H1 (cell line): Measurements from ENCODE around the gene HTRA2. TPM values are rescaled to one million over a fixed set of nuclear protein-coding genes. Genes with fewer than 3 reads are reported as not detected.

Experiments used
- CTCF ChIA-PET: fragments of 300-600 bp; sonication (Branson Sonifier 250); formaldehyde crosslinking; loops from one replicate; lab custom pipeline; 2021; ENCODE audit not compliant: partially characterized antibody; lab: Charles Lee
- POLR2A ChIA-PET: fragments of 300-600 bp; sonication (Branson Sonifier 250); formaldehyde crosslinking; loops from one replicate; lab custom pipeline; 2021; ENCODE audit warnings: inconsistent platforms; ENCODE audit not compliant: partially characterized antibody; lab: Charles Lee
- DNase-seq, 2 experiments: peaks; one replicate each; pipeline versions ENCODE4 v3.0.0 to v3.0.0-alpha.2; 2010 to 2022; ENCODE audit warnings: low spot score in 2 of 2, low read depth in 1 of 2, mixed read lengths in 1 of 2
- FAIRE-seq: peaks from 2 replicates; lab custom pipeline; 2011; peaks lifted over from hg19 to GRCh38; lab: Jason Lieb, UNC
- H2AFZ ChIP-seq: 2 replicates; pipeline ENCODE4 v1.8.1; 2012; ENCODE audit warnings: low read length, inconsistent platforms
- H2AK5ac ChIP-seq: 2 replicates; pipeline ENCODE4 v1.6.1; 2013; ENCODE audit warnings: low read depth, low read length
- H2BK120ac ChIP-seq: replicated peaks from 2 replicates; pipeline ENCODE3; 2013; ENCODE audit warnings: low read depth, low read length, inconsistent platforms
- H2BK12ac ChIP-seq: 2 replicates; pipeline ENCODE4 v1.6.1; 2013; ENCODE audit warnings: low read depth, low read length
- H2BK15ac ChIP-seq: 2 replicates; pipeline ENCODE4 v1.6.1; 2013; ENCODE audit warnings: low read length
- H2BK20ac ChIP-seq: 2 replicates; pipeline ENCODE4 v1.6.1; 2013; ENCODE audit warnings: low read length
- H2BK5ac ChIP-seq: 2 replicates; pipeline ENCODE4 v1.6.1; 2013; ENCODE audit warnings: low read depth, low read length
- H3K14ac ChIP-seq: 2 replicates; pipeline ENCODE4 v1.6.1; 2013; ENCODE audit warnings: inconsistent platforms; ENCODE audit not compliant: insufficient read length
- H3K18ac ChIP-seq: 2 replicates; pipeline ENCODE4 v1.6.1; 2013; ENCODE audit warnings: low read length; ENCODE audit errors: extremely low read depth
- H3K23ac ChIP-seq: 2 replicates; pipeline ENCODE4 v1.6.1; 2013; ENCODE audit warnings: inconsistent platforms; ENCODE audit not compliant: insufficient read length
- H3K23me2 ChIP-seq: 2 replicates; pipeline ENCODE4 v1.6.1; 2013; ENCODE audit warnings: low read depth, low read length
- H3K27ac ChIP-seq: 2 replicates; pipeline ENCODE4 v1.6.1; 2011; ENCODE audit warnings: low read depth, low read length, inconsistent platforms
- H3K27me3 ChIP-seq, 4 experiments: replicated peaks in 1 of 4; 1 replicate in 1 of 4; 2 replicates in 3 of 4; pipeline versions ENCODE4 v1.6.1 to v1.8.1; 2011 to 2013; ENCODE audit warnings: low read length in 3 of 4, mild to moderate bottlenecking in 3 of 4, inconsistent platforms in 2 of 4, mixed read lengths in 2 of 4, moderate library complexity in 1 of 4; ENCODE audit not compliant: control insufficient read depth in 3 of 4, insufficient read depth in 3 of 4; ENCODE audit errors: extremely low read depth in 1 of 4
- H3K36me3 ChIP-seq, 4 experiments: 2 replicates each; pipeline versions ENCODE4 v1.6.1 to v1.8.1; 2011 to 2013; ENCODE audit warnings: mild to moderate bottlenecking in 4 of 4, low read length in 3 of 4, moderate library complexity in 2 of 4, control low read depth in 1 of 4, inconsistent platforms in 1 of 4; ENCODE audit not compliant: insufficient read depth in 4 of 4, control insufficient read depth in 2 of 4
- H3K4ac ChIP-seq: replicated peaks from 2 replicates; pipeline ENCODE3; 2013; ENCODE audit warnings: low read length, low read depth, mixed read lengths, inconsistent platforms; ENCODE audit not compliant: insufficient read length
- H3K4me1 ChIP-seq, 4 experiments: replicated peaks in 1 of 4; 1 replicate in 1 of 4; 2 replicates in 3 of 4; pipeline versions ENCODE4 v1.6.1 to v1.8.1; 2011 to 2013; ENCODE audit warnings: low read length in 3 of 4, inconsistent platforms in 2 of 4, mixed read lengths in 1 of 4; ENCODE audit not compliant: insufficient read depth in 4 of 4, control insufficient read depth in 3 of 4
- H3K4me2 ChIP-seq, 2 experiments: 2 replicates each; pipeline versions ENCODE4 v1.6.1 to v1.8.1; 2011 to 2013; ENCODE audit warnings: low read depth in 2 of 2, low read length in 2 of 2, control low read depth in 1 of 2, inconsistent platforms in 1 of 2, mild to moderate bottlenecking in 1 of 2; ENCODE audit not compliant: insufficient read depth in 1 of 2
- H3K4me3 ChIP-seq, 4 experiments: fragments of 200-600, 300-600 bp in 1 of 4; sonication (generic), shearing (Covaris generic), sonication (Bioruptor Twin) in 1 of 4; 2 replicates each; pipeline versions ENCODE4 v1.5.1 to v1.8.1; 2011 to 2016; ENCODE audit warnings: low read length in 4 of 4, low read depth in 3 of 4, control low read depth in 2 of 4, inconsistent platforms in 2 of 4, mild to moderate bottlenecking in 2 of 4, mixed read lengths in 1 of 4, moderate library complexity in 1 of 4; ENCODE audit not compliant: insufficient read depth in 2 of 4; ENCODE audit errors: extremely low read depth in 1 of 4
- H3K56ac ChIP-seq: replicated peaks from 2 replicates; pipeline ENCODE3; 2013; ENCODE audit warnings: low read depth, mild to moderate bottlenecking, mixed read lengths, low read length, inconsistent platforms; ENCODE audit not compliant: insufficient read length
- H3K79me1 ChIP-seq: 2 replicates; pipeline ENCODE4 v1.6.1; 2013; ENCODE audit warnings: low read depth, low read length, control low read depth
- H3K79me2 ChIP-seq, 2 experiments: 2 replicates each; pipeline versions ENCODE4 v1.6.1 to v1.8.1; 2012 to 2013; ENCODE audit warnings: low read length in 2 of 2, mild to moderate bottlenecking in 2 of 2, inconsistent platforms in 1 of 2; ENCODE audit not compliant: insufficient read depth in 2 of 2, control insufficient read depth in 1 of 2
- H3K9ac ChIP-seq, 4 experiments: replicated peaks in 1 of 4; 1 replicate in 1 of 4; 2 replicates in 3 of 4; pipeline versions ENCODE4 v1.6.1 to v1.8.1; 2011 to 2013; ENCODE audit warnings: low read depth in 3 of 4, low read length in 3 of 4, control low read depth in 2 of 4, mild to moderate bottlenecking in 2 of 4, moderate library complexity in 2 of 4, inconsistent platforms in 1 of 4; ENCODE audit errors: extremely low read depth in 1 of 4
- H3K9me3 ChIP-seq, 2 experiments: 2 replicates each; pipeline versions ENCODE4 v1.6.1 to v1.8.1; 2012 to 2013; ENCODE audit warnings: mild to moderate bottlenecking in 2 of 2, moderate library complexity in 2 of 2, control low read depth in 1 of 2, inconsistent platforms in 1 of 2, low read depth in 1 of 2, low read length in 1 of 2, mixed read lengths in 1 of 2; ENCODE audit not compliant: insufficient read depth in 2 of 2
- H4K20me1 ChIP-seq, 2 experiments: replicated peaks in 1 of 2; 2 replicates each; pipeline versions ENCODE3 to v1.8.1; 2011 to 2013; ENCODE audit warnings: inconsistent platforms in 2 of 2, low read length in 2 of 2, mild to moderate bottlenecking in 1 of 2; ENCODE audit not compliant: insufficient read depth in 2 of 2, control insufficient read depth in 1 of 2
- H4K5ac ChIP-seq: 2 replicates; pipeline ENCODE4 v1.6.1; 2013; ENCODE audit warnings: low read length, low read depth, mixed read lengths, inconsistent platforms; ENCODE audit not compliant: insufficient read length
- H4K8ac ChIP-seq: 2 replicates; pipeline ENCODE4 v1.8.0; 2013; ENCODE audit warnings: mild to moderate bottlenecking, moderate library complexity, low read length, inconsistent platforms; ENCODE audit not compliant: insufficient read depth; ENCODE audit errors: extremely low read depth
- H4K91ac ChIP-seq: replicated peaks from 2 replicates; pipeline ENCODE3; 2013; ENCODE audit warnings: low read length, mixed read lengths, inconsistent platforms; ENCODE audit not compliant: insufficient read length
- ATF3 ChIP-seq: IDR thresholded peaks from 2 replicates; pipeline ENCODE4 v1.6.1; 2011; ENCODE audit warnings: low read depth, mild to moderate bottlenecking, low read length; ENCODE audit not compliant: insufficient read depth
- BCL11A ChIP-seq, 2 experiments: IDR thresholded peaks; one replicate each; pipeline ENCODE4 v1.6.1; 2011; ENCODE audit warnings: low read depth in 2 of 2, low read length in 2 of 2, mild to moderate bottlenecking in 2 of 2
- CREB1 ChIP-seq: IDR thresholded peaks from 2 replicates; pipeline ENCODE4 v1.6.1; 2012; ENCODE audit warnings: inconsistent platforms
- GABPA ChIP-seq: IDR thresholded peaks from 2 replicates; pipeline ENCODE4 v1.6.1; 2011; ENCODE audit warnings: mild to moderate bottlenecking, low read length, moderate library complexity, borderline replicate concordance; ENCODE audit not compliant: insufficient read depth
- GTF2F1 ChIP-seq: IDR thresholded peaks from 2 replicates; pipeline ENCODE4 v1.6.1; 2012; ENCODE audit warnings: low read depth, low read length, improper control_type of control experiment, borderline replicate concordance
- KDM4A ChIP-seq: IDR thresholded peaks from one replicate; pipeline ENCODE4 v1.7.1; 2012; ENCODE audit warnings: low read depth, mild to moderate bottlenecking, moderate library complexity, low read length, inconsistent platforms; ENCODE audit not compliant: severe bottlenecking
- PHF8 ChIP-seq: fragments of 200-600 bp; sonication (generic); conservative IDR thresholded peaks from 2 replicates; pipeline ENCODE4 v1.7.1; 2012; ENCODE audit warnings: low read depth, mild to moderate bottlenecking, inconsistent platforms, low read length, moderate library complexity
- POLR2A ChIP-seq, 2 experiments: IDR thresholded peaks; 1 replicate in 1 of 2; 2 replicates in 1 of 2; pipeline ENCODE4 v1.6.1; 2011; ENCODE audit warnings: low read depth in 2 of 2, low read length in 2 of 2, mild to moderate bottlenecking in 2 of 2; ENCODE audit errors: control extremely low read depth in 1 of 2
- POLR2AphosphoS5 ChIP-seq: IDR thresholded peaks from 2 replicates; pipeline ENCODE4 v1.6.1; 2011; ENCODE audit warnings: low read depth, low read length
- RBBP5 ChIP-seq: IDR thresholded peaks from 2 replicates; pipeline ENCODE4 v1.7.1; 2012; ENCODE audit warnings: low read depth, mild to moderate bottlenecking, inconsistent platforms, low read length, moderate library complexity, borderline replicate concordance
- SIN3A ChIP-seq, 2 experiments: IDR thresholded peaks in 1 of 2; conservative IDR thresholded peaks in 1 of 2; 2 replicates each; pipeline ENCODE4 v1.6.1; 2011 to 2012; ENCODE audit warnings: low read length in 2 of 2, improper control_type of control experiment in 1 of 2, low read depth in 1 of 2, mild to moderate bottlenecking in 1 of 2
- WGBS, 2 experiments: shearing (Covaris generic) in 1 of 2; methylation state at CpG; one replicate each; pipeline versions ENCODE4 v1.1.6 to v1.1.7; 2013 to 2015; ENCODE audit warnings: low lambda C conversion rate in 2 of 2, mixed read lengths in 2 of 2, inconsistent platforms in 1 of 2, low coverage in 1 of 2, missing lambda C conversion rate in 1 of 2; ENCODE audit not compliant: insufficient replicate concordance in 2 of 2, insufficient coverage in 1 of 2, insufficient read length in 1 of 2; ENCODE audit errors: extremely low coverage in 1 of 2, missing lambda C conversion rate in 1 of 2; 5-methylcytosine and 5-hydroxymethylcytosine counted together
- polyA plus RNA-seq, 7 experiments: library from polyadenylated mRNA; depleted of rRNA in 3 of 7; stranded (reverse) in 5 of 7; unstranded in 2 of 7; fragments of >200 nt in 5 of 7; fragments of 200-250 nt in 2 of 7; gene quantifications; 1 replicate in 5 of 7; 2 replicates in 1 of 7; 4 replicates in 1 of 7; pipeline versions ENCODE4 v1.2.1 to v1.2.3, GENCODE V29; 2011 to 2013; ENCODE audit warnings: missing spikeins in 2 of 7, mixed read lengths in 2 of 7
- total RNA-seq: library from RNA; stranded (reverse); fragmentation: NEBNext Ultra II Directional; extraction: Animal tissue kit (Norgen Biotek cat#: 25700); gene quantifications from 2 replicates; pipeline ENCODE4 v1.2.1, GENCODE V29; 2021
- TF ChIP-seq, protein P1 (sequence below): IDR thresholded peaks from 2 replicates; pipeline ENCODE4 v1.6.1; 2011; ENCODE audit warnings: low read length, improper control_type of control experiment

HTRA2 gene
- total and polyA plus RNA-seq, 2 of the 8 experiments (the other 6 are each of a cell fraction or from before 2014, with no cell fraction given): 21.6 to 37.6 TPM

DNA sequence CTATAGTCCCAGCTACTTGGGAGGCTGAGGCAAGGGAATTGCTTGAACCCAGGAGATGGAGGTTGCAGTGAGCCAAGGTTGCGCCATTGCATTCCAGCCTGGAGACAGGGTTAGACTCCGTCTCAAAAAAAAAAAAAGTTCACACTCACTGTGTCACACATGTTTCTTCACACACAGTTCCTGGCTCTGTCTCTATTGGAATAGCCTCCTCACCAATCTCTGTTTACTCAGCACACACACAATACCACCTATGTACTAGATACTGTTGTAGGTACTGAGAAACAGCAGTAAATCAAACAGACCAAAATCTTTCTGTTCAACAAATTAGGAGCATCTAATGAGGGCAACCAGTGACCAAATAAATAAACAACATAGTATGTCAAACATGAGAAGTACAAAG, 43.6 kb upstream of the HTRA2 start:
- Histone ChIP-seq H2BK120ac (no peak overlapping the region), H2BK20ac (no peak overlapping the region), H3K27me3 (no peaks in the 10 kb centered on the region; a peak in 1 of 7 replicates), H3K79me2 (peaks cover 0 to 7% of the 10 kb centered on the region in 2 experiments; a peak in 1 of 4 replicates), H2BK12ac (no peak overlapping the region), H2AK5ac (no peak overlapping the region), H3K27ac (no peak overlapping the region), H4K8ac (no peak overlapping the region), H3K36me3 (peaks cover 2 to 8% (median 5%) of the 10 kb centered on the region in 4 experiments; a peak in 5 of 8 replicates), H4K20me1 (peaks cover 6 to 11% of the 10 kb centered on the region in 2 experiments), H3K4me1 (peaks cover 0 to 6% (median 4%) of the 10 kb centered on the region in 4 experiments; a peak in 4 of 7 replicates), H2BK5ac (no peak overlapping the region), H3K23me2 (peaks cover 9% of the 10 kb centered on the region; the same call in 1 of the 2 replicates), H3K56ac (no peak overlapping the region), H3K9me3 (no peaks in the 10 kb centered on the region), H3K9ac (no peak overlapping the region), H2BK15ac (no peak overlapping the region), H4K91ac (no peak overlapping the region), H3K23ac (no peak overlapping the region), H4K5ac (no peak overlapping the region), H3K4me3 (no peak overlapping the region), H3K18ac (no peak overlapping the region), H3K14ac (no peak overlapping the region), H2AFZ (no peak overlapping the region), H3K79me1 (no peaks in the 10 kb centered on the region), H3K4ac (no peak overlapping the region), H3K4me2 (no peak overlapping the region)
- DNase-seq: no peak
- ChIA-PET CTCF (interaction anchor here (1.2 kb wide), 1 partner anchor 102 kb away, joined by 9 read pairs; no protein-coding TSS in a partner anchor), POLR2A (interaction anchor here (3.2 to 4.9 kb wide), 2 partner anchors 11 to 13 kb away, joined by 11 to 59 read pairs; partner anchors contain the start of gene LBX2)
- 94% methylated on average over 2 of the region's 2 CpGs; no CpG with 5 or more reads in 1 of the 2 experiments for WGBS, 2 experiments
- no peak for FAIRE-seq
- TF ChIP-seq SIN3A (conservative IDR thresholded peaks at IDR 0.05 in 1 of 2, IDR thresholded peaks at IDR 0.05 in 1 of 2; ENCODE audit: low read depth in 1 of 2, low read length in 2 of 2) (no peak), ATF3 (no peak), PHF8 (no peak), BCL11A (IDR thresholded peaks at IDR 0.05; ENCODE audit: low read depth in 2 of 2, low read length in 2 of 2) (no peak), CREB1 (no peak), GTF2F1 (no peak), POLR2A (IDR thresholded peaks at IDR 0.05; ENCODE audit: control extremely low read depth in 1 of 2, low read depth in 2 of 2, low read length in 2 of 2) (no peak), RBBP5 (no peak), POLR2AphosphoS5 (no peak), GABPA (no peak), KDM4A (no peak)
- TF ChIP-seq, protein P1, sequence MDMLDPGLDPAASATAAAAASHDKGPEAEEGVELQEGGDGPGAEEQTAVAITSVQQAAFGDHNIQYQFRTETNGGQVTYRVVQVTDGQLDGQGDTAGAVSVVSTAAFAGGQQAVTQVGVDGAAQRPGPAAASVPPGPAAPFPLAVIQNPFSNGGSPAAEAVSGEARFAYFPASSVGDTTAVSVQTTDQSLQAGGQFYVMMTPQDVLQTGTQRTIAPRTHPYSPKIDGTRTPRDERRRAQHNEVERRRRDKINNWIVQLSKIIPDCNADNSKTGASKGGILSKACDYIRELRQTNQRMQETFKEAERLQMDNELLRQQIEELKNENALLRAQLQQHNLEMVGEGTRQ: no peak
